HG02852 (cell line): ENCODE data around the gene SLC19A1.

Experiments
- ATAC-seq: cut with Tn5 transposase; IDR thresholded peaks from one replicate; pipeline ENCODE4 v1.9.1; 2021; ENCODE audit warnings: mild to moderate bottlenecking, moderate library complexity; ENCODE audit not compliant: unreplicated experiment

The SLC19A1 gene

DNA sequence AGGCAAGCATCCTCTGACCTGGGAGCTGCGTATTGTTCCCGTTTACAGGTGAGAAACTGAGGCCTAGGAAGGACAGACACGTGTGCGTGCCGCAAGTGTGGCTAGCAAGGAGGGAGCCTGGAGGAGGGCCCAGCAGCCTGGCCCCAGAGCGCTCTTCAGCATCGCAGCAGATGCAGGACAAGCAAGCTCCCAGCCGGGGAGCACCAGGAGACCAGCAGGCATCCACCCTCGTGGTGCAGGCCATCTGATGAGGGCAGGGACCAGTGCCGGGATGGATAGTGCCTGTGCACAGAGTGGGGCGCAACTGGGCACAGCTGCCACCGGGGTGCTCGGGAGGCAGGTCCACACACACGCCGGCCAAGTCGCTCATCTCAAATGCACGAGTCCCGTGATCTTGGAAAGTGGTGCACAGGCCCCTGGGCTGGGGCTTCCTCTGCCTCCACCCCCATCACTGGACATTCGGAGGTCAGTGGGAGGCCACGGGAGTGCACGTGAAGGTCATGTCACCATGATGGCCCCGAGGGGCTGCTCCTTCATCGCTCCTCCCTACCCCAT lies 82.2 kb downstream of the SLC19A1 start:
- ATAC-seq: no peak

DNA sequence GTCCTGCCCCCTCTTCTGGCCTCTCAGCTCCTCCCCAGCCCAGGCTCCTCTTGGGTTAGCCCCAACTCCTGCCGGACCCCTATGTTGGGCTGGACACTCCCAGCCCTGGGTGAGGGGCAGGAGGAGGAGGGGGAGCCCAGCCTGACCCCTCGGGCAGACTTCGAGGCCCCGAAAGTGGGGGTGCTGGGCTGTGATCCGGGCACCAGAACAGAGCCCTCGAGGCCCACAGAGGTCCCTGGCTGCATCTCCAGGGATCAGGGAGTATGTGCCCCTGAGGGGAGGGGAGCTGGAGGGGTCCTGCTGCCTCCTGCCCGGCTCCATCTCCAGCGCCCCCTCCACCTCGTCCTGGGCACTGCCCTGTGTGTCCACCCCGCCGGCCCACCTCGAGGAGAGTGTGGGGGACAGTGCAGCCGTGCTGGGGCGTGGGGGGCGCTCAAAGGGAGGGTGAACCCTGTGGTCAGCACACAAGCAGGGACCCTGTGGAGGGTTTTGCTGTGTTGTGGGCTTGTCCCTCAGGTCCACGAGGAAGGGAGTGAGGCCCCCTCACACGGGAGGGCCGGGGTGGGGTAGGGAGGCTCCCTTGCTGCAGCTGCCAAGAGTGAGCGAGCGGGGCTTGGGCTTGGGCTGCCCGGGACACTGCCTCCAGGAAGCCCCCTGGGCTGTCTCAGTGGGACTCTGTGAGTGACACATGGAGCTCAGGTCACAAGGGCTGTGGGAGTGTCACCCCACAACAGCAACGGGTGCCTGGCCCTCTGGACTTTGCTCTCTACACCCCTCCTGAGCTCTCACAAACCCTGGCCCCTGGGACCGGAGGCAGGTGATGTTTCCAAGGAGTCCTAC lies 82.8 kb downstream of the SLC19A1 start:
- ATAC-seq: no peak

DNA sequence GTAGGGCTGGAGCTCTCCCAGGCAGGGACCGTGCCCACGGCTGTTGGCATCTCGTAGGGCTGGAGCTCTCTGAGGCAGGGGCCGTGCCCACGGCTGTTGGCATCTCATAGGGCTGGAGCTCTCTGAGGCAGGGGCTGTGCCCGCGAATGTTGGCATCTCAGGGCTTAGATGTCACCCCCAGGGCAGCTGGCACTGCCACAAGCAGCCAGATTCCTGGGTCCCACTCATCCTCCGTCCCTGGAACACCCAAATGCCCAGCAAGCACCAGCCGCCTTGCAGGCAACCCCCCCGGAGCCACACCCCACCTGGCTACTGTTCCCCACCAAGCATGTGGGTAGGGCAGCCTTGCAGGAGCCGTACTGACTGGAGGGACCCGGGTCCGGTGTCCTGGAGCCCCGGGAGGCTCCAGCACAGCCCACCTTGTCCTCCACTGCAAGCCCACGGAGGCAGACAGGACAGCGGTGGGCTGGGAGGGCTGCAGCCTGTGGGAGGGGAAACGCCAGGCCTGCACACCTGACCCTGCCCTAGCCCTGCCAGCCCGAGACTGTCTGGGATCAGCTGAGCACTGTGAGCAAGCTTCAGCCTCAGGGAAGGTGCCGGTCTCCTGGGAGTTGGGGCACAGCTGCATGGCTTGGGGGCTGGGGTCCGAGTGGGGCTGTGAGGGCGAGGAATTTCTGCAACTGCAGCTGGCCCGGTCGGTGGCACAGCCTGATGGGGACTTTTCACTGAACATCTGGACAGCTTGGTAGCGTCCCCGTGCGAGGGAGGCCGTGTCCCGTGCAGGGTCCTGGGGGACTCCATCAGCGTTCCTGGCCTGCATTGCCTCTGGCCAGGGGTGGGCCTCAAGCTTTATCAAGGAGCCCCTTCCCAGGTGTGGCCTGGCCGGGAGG lies 83.7 kb downstream of the SLC19A1 start:
- ATAC-seq: no peak

DNA sequence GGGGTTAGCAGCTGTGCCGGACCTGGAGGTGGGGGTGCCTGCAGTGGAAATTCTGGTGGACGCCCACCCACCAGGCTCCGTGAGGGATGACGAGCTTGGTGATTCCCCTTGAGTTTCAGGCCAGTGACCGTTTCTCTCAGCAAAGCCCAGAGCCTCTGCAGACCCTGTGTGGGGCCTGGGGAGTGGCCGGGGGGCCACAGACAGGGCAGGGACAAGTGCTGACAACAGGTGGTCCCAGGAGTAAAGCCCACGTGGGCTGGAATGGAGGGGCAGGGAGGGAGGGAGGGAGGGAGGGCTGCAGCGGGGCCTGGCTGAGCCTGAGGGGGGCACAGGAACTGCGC lies 84.4 kb downstream of the SLC19A1 start:
- ATAC-seq: no peak

DNA sequence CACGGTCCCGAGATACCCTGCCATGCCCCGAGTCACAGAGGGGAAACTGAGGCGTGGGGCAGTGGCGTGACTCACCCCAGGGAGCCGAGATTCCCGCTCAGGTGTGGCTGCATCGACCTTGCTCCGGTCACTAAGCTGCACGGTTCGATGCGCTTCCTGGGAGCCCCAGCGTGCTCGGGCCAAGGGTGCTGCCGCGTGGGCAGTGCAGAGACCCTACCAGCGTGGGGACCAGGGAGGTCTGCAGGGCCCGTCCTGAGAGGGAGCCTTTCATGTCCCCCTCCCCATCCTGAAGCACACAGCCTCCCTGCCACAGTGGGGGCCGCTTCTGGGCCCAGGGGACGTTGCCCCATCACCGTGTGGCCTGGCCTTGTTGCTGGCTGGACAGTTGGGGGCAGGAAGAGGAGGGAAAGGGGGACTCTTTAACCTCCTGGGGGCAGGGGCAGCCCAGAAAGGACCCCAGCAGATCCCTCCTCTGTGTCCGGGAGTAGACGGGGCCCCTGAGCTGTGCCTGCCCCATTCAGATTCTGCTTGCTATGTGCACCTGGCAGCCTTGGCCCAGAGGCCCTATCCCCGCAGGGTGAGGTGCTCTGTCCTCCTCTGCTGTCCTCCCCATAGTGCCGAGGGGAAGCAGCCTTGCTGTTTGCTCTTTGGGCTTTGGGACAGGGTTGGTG lies 84.9 kb downstream of the SLC19A1 start:
- no peak for ATAC-seq

DNA sequence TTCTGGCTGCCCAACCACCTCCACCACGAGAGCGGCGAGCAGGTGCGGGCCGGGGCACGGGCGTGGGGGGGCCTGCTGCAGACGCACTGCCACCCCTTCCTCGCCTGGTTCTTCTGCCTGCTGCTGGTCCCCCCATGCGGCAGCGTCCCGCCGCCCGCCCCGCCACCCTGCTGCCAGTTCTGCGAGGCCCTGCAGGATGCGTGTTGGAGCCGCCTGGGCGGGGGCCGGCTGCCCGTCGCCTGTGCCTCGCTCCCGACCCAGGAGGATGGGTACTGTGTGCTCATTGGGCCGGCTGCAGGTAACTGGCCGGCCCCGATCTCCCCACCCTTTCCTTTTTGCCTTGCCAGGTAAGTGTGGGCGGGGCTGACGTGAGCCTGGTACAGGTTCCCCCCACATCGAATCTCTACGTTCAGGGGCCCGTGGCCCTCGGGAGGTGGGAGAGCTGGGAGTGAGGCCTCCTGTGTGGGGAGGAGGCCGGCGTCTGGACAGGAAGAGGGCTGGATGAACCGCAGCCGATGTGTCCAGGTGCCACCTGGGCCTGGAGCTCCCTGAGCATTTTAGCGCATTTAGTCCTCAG lies 85.6 kb downstream of the SLC19A1 start:
- no peak for ATAC-seq

DNA sequence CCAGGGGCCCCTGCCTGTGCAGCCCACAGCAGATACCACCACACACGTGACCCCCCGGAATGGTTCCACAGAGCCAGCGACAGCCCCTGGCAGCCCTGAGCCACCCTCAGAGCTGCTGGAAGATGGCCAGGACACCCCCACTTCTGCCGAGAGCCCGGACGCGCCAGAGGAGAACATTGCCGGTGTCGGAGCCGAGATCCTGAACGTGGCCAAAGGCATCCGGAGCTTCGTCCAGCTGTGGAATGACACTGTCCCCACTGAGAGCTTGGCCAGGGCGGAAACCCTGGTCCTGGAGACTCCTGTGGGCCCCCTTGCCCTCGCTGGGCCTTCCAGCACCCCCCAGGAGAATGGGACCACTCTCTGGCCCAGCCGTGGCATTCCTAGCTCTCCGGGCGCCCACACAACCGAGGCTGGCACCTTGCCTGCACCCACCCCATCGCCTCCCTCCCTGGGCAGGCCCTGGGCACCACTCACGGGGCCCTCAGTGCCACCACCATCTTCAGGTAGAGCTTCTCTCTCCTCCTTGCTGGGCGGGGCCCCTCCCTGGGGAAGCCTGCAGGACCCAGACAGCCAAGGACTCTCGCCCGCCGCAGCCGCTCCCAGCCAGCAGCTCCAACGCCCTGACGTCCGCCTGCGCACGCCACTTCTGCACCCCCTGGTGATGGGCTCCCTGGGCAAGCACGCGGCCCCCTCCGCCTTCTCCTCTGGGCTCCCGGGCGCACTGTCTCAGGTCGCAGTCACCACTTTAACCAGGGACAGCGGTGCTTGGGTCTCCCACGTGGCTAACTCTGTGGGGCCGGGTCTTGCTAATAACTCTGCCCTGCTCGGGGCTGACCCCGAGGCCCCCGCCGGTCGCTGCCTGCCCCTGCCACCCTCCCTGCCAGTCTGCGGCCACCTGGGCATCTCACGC lies 86.3 kb downstream of the SLC19A1 start:
- no peak for ATAC-seq

DNA sequence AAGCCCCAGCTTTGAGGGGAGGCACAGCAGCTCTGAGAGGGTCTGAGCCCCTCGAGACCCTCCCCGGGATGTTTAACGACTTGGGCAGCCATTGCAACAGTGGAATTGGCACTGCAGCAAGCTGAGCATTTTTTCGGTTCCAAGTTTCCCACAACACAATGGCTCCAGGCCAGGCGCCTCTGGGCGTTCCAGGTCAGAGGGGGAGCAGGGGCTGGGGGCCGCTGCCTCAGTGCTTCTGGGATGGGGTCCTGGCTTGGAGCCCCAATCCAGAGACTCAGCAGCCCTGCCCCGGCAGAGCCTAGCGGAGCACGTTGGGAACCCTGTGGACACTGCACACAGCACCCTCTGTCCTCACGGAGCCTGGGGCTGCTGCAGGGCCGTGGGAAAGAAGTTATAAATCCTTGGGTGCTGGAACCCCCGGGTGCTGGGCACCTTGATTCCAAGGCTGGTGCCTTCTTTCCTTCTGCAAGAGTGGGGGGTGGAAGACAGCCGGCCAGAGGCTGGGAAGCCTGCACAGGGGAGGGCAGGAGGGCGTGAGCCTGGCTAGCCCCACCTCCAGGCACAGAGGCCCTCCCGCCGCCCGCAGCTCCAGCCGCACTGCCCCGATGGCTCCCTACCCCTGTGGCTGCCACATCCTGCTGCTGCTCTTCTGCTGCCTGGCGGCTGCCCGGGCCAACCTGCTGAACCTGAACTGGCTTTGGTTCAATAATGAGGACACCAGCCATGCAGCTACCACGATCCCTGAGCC lies 87.1 kb downstream of the SLC19A1 start:
- no peak for ATAC-seq

DNA sequence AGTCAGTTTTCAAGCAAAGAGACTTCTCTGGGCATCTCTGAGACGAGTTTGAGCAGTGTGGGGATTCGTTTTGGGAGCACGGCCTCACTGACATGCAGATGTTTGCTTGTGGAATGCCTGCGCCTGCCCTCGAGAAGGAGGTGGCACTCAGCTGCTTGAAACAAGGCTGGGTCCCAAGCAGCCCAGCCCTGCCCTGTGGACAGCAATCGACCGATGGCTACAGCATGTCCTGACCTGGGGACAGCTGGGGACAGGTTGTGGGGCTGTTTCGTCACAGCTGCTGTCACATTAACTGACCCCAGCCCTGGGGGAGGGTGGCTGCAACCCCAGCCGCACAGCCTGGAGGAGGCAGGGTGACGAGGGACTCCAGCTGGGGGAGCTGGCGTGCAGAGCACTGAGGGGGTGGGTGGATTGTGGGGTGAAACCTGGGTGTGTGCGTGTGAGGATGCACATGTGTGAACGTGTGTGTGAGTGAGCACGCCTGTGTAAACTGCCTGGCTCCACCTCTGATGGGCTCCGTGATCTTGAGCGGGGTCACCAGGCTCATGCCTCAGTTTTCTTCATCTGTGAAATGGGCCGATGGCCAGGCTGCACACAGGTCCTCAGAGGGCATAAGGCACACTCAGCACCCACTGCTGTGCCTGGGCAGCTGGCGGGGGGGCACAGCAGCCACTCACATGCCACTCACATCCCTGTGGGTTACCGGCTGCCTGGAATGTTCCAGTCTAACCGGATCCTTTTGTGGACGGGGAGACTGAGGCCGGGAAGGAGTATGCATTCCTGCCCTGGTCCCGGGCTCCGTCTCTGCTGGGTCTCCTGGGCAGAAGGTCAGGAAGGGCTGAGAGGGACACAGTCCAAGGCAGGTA lies 87.9 kb downstream of the SLC19A1 start:
- no peak for ATAC-seq

DNA sequence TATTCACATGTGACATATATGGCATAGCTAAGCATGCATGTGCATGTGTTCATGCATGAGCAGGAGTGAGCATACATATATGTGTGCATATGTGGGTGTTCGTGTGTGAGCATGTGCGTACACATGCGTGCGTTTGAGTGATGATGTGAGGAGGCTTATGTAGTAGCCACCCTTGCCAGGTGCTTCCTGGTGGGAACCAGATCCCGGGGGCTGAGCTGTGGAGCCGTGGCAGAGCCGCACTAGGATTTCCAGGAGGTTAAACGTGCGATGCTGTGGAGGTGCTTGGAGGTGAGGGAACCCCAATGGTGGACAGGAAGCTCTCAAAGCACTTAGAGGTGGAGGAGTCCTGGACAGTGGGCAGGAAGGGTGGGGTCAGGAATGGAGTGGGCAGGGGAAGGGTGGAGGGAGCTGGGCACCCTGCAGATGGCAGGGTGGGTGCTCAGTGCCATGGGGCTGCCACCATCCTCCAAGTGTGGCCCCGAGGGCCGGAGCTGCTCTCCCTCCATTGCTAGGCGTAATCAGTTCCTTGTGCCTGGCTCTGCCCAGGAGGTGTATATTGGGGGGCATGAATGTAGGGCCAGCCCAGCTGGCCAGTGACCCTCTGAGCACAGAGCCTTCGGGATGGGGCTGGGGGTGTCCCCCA lies 88.8 kb downstream of the SLC19A1 start:
- ATAC-seq: no peak

DNA sequence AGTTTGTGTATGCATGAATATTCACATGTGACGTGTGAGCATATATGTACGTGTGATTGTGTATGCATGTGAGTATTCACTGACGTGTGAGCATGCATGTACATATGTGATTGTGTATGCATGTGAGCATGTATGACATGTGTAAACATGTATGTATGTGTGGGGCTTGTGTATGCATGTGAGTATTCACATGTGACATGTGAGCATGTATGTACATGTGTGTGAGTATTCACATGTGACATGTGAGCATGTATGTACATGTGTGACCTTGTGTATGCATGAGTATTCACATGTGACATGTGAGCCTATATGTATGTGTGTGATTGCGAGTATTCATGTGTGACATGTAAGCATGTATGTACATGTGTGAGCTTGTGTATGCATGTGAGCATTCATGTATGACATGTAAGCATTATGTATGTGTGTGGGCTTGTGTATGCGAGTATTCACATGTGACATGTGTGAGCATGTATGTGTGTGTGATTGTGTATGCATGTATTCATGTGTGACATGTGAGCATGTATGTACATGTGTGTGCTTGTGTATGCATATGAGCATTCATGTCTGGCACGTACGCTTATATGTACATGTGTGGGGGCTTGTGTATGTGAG lies 89.4 kb downstream of the SLC19A1 start:
- no peak for ATAC-seq

DNA sequence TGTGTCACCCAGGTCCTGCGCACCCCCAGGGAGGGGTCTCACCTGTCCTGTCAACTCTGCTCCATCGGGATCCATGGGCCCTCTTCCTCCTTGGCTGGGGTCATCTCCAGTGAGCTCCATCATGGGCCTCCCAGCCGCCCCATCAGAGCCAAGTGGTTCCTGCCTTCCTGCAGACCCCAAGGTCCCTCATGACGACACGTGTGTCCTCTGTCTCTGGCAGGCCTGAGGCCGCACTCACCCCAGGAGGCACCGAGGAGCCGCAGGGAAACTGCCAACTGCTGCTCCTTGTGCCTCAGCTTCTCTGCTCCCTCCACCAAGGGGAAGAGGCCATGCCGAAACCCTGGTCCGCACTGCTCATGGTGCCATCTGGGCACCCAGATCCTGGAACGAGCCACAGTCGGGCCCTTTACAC lies 90.5 kb downstream of the SLC19A1 start:
- ATAC-seq: no peak

DNA sequence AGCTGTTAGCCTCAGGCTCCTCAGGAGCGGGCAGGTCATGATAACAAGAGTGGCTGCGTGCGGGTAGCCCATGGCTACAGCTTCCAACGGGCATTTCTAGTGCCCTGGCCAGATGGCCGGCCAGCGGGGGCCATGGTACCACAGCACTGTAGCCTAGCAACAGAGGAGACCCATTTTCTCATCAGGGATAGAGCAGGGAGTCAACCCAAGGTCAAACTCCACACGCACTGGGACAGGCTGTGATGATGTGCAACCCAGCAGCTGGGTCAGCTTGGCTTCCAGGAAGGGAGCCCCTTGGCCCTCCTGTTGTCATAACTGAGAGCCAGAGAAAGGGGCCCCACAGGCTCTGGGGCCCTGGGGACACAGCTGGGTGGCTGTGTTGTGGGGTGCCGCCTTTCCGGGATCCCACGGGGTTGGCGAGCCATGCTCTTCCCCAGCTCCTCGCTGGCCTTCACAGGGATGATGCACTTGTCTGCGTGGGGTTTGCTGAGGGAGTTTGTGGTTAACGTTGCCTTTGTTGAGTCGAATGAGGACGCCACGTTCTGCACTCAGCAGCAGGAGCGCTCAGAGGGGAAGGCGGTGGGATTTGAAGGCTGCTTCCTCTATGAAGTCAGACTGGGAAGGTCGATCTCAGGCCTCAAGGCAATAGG lies 91.0 kb downstream of the SLC19A1 start:
- ATAC-seq: no peak

DNA sequence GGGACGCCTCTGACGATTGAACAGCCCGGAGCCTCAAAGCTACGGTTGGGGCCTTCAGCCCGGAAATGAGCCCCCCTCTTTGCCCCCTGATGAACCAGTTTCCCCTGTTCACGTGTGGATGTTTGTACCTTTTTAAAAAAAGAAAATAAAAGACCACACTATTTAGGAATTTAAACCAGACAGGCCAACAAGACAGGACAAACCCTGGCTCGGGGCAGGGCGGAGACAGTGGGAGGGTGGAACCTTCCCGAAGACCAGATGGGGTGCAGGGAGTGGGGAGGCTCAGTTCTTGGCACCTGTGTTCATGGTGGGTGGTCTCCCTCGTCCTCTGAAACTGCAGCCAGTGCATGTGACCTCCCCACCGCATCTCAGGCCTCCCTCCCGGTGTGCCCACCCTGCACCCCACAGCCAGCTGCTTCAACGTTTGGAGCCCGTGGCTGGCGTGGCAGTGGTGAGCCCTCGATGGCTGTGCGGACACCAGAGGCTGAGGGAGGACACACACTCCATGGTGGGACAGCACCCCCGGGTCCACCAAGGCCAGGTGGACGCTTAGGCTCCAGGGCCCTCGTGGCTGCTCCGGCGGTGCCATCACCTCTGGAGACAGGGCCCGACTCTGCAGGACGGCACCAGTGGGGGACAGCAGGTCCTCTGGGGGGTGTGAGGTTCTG lies 91.7 kb downstream of the SLC19A1 start:
- ATAC-seq: no peak

DNA sequence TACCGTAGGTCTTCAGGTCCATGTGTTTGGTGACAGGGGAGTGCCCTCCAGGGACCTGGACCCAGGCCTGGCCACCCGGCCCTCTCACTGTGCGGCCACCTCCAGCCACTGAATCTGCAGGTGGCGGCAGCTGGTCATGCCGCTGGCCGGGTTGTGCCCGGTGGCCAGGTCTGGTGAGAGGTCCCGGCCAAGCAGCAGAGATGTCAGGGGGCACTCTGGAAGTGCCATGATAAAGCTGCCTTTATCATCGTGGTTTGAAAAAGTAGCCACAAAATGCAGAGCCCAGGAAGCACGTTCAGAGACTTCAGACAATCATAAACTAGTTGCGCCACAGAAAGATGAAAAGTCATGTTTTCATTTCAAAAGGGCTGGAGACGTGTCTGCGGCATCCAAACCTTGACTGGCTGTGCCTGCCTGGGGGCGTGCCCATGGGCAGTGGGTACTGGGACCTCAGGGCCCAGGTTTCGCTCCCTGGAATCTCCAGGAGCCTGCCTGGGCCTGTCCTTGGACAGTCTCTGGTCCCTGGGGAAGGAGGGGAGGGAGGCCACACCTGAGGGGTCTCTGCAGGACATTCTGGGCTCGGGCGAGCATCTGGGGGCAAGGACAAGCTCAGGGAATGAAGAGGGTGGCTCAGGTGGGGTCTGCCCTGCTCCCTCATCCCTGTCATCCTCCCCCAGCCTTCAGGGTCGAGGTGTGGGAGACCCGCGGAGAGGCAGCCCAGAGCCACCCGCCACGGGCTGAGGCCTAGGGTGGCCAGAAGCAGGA lies 92.4 kb downstream of the SLC19A1 start:
- ATAC-seq: no peak
